Kidney (tissue), 14 donors: ENCODE data around the gene MAN1A1. TPM values are rescaled to one million over a fixed set of nuclear protein-coding genes. Genes with fewer than 3 reads are reported as not detected.

Experiments used
- DNase-seq, 5 donors: peaks; one replicate each; pipeline ENCODE4 v3.0.0-alpha.2; 2013 to 2020
- FAIRE-seq: peaks from 2 replicates; lab custom pipeline; 2012; peaks lifted over from hg19 to GRCh38; lab: Jason Lieb, UNC
- H3K27ac ChIP-seq, 2 donors: one replicate each; pipeline ENCODE4 v1.7.0; 2013; ENCODE audit warnings: low read depth in 2 of 2, low read length in 2 of 2, inconsistent platforms in 1 of 2
- H3K27me3 ChIP-seq: one replicate; pipeline ENCODE4 v1.7.1; 2013; ENCODE audit warnings: low read length, inconsistent platforms; ENCODE audit not compliant: control insufficient read depth, insufficient read depth
- H3K36me3 ChIP-seq, 3 donors: one replicate each; pipeline versions ENCODE4 v1.7.0 to v1.7.1; 2013; ENCODE audit warnings: low read length in 3 of 3, control low read depth in 1 of 3, inconsistent platforms in 1 of 3; ENCODE audit not compliant: insufficient read depth in 3 of 3, control insufficient read depth in 2 of 3
- H3K4me1 ChIP-seq, 3 donors: one replicate each; pipeline versions ENCODE4 v1.7.0 to v1.7.1; 2013; ENCODE audit warnings: low read length in 3 of 3, inconsistent platforms in 1 of 3, low read depth in 1 of 3; ENCODE audit not compliant: control insufficient read depth in 2 of 3, insufficient read depth in 2 of 3
- H3K4me3 ChIP-seq, 3 donors: one replicate each; pipeline versions ENCODE4 v1.7.0 to v1.8.1; 2013; ENCODE audit warnings: low read length in 3 of 3, control low read depth in 1 of 3, inconsistent platforms in 1 of 3
- H3K9ac ChIP-seq, 3 donors: one replicate each; pipeline versions ENCODE4 v1.7.0 to v1.7.1; 2013; ENCODE audit warnings: low read length in 3 of 3, control low read depth in 1 of 3, inconsistent platforms in 1 of 3
- H3K9me3 ChIP-seq, 3 donors: one replicate each; pipeline versions ENCODE4 v1.7.0 to v1.7.1; 2013; ENCODE audit warnings: low read length in 3 of 3, control low read depth in 1 of 3, inconsistent platforms in 1 of 3; ENCODE audit not compliant: control insufficient read depth in 2 of 3, insufficient read depth in 1 of 3
- CTCF ChIP-seq: IDR thresholded peaks from 3 replicates; pipeline ENCODE4 v1.5.1; 2012; ENCODE audit warnings: mild to moderate bottlenecking, moderate library complexity, borderline replicate concordance; ENCODE audit not compliant: insufficient read depth; ENCODE audit errors: extremely low read depth
- intact Hi-C: fragments of 100-400 bp; cut with DNase I; formaldehyde crosslinking; loops from one replicate; pipeline ENCODE4 v1.11.1; 2022
- polyA plus RNA-seq: library from polyadenylated mRNA; stranded (reverse); fragments of 350-450 nt; fragmentation: Illumina TruSeq; extraction: RNeasy Lipid Tissue Mini Kit (QIAGEN cat#74804); gene quantifications from one replicate; pipeline ENCODE4 v1.2.3, GENCODE V29; 2014; ENCODE audit warnings: low read depth, low replicate concordance; ENCODE audit not compliant: insufficient read depth
- total RNA-seq: library from RNA; stranded (reverse); fragmentation: NEBNext Ultra II Directional; extraction: Animal tissue kit (Norgen Biotek cat#: 25700); gene quantifications from one replicate; pipeline ENCODE4 v1.2.1, GENCODE V29; 2021
- donor health status: control.
- donor health status: control.
- donor health status: control.
- donor health status: control.
- donor health status: control.
- donor health status: DM: yes; HTN: yes; CAD: no.
- donor health status: Normal renal cell carcinoma (clear cell type).

Gene MAN1A1
- total and polyA plus RNA-seq, 2 donors from 2014 or later: 30.4 to 68.5 TPM

- peak overlapping the region in 1 of 3 donors; percentile 98 for H3K4me3 ChIP-seq
- TF ChIP-seq CTCF: no peak
These were observed 2.4 kb upstream of the MAN1A1 start for GRCh38 chr6:119352001-119352400.

GRCh38 chr6:119350952-119351372, 1.4 kb upstream of the MAN1A1 start:
- DNase-seq: peak in 1 of 5 donors; percentile 56
- Histone ChIP-seq H3K9ac (peak overlapping the region in 1 of 3 donors; percentile 96), H3K36me3 (no peaks in the 10 kb centered on the region), H3K4me1 (no peaks in the 10 kb centered on the region), H3K4me3 (peak overlapping the region; percentile 84 to 98 (median 95)), H3K27me3 (no peaks in the 10 kb centered on the region), H3K9me3 (no peaks in the 10 kb centered on the region), H3K27ac (peak overlapping the region; percentile 94 to 96)
- intact Hi-C loops: no loop called here
- FAIRE-seq: peak; percentile 79
- TF ChIP-seq CTCF: peak; percentile 45

More at GRCh38 chr6:119352001-119352400, 2.4 kb upstream of the MAN1A1 start:
- H3K9me3 ChIP-seq: no peaks in the 10 kb centered on the region
- intact Hi-C loops: no loop called here
- H3K36me3 ChIP-seq: no peaks in the 10 kb centered on the region
- no peaks in the 10 kb centered on the region for H3K4me1 ChIP-seq
- FAIRE-seq (no peak), DNase-seq (no peak)
- peak overlapping the region in 1 of 3 donors; percentile 43 for H3K9ac ChIP-seq
- no peaks in the 10 kb centered on the region for H3K27me3 ChIP-seq
- H3K27ac ChIP-seq: no peak overlapping the region

- no peaks in the 10 kb centered on the region for H3K36me3 ChIP-seq
- no peaks in the 10 kb centered on the region for H3K9me3 ChIP-seq
- H3K4me1 ChIP-seq: no peaks in the 10 kb centered on the region
- FAIRE-seq (no peak), DNase-seq (peak in 3 of 5 donors; percentile 26 to 80 (median 70))
- TF ChIP-seq CTCF: no peak
- intact Hi-C loops: no loop called here
- peak overlapping the region; percentile 94 to 96 for H3K27ac ChIP-seq
- peak overlapping the region; percentile 79 to 96 (median 92) for H3K9ac ChIP-seq
- H3K4me3 ChIP-seq: peak overlapping the region; percentile 84 to 98 (median 95)
- H3K27me3 ChIP-seq: no peaks in the 10 kb centered on the region
These were observed 816 bp upstream of the MAN1A1 start for GRCh38 chr6:119350202-119350951.
